GM18517 (cell line): ENCODE measurements around the gene TRIM10.
"Not testable (repeated sequence)": the region's sequence is repeated elsewhere in the genome, so short reads cannot be mapped to it uniquely, and the experiment has no call there.

Experiments used
- ATAC-seq: cut with Tn5 transposase; IDR thresholded peaks from one replicate; pipeline ENCODE4 v1.9.1; 2021; ENCODE audit warnings: mild to moderate bottlenecking, moderate library complexity; ENCODE audit not compliant: unreplicated experiment

TRIM10 gene

DNA sequence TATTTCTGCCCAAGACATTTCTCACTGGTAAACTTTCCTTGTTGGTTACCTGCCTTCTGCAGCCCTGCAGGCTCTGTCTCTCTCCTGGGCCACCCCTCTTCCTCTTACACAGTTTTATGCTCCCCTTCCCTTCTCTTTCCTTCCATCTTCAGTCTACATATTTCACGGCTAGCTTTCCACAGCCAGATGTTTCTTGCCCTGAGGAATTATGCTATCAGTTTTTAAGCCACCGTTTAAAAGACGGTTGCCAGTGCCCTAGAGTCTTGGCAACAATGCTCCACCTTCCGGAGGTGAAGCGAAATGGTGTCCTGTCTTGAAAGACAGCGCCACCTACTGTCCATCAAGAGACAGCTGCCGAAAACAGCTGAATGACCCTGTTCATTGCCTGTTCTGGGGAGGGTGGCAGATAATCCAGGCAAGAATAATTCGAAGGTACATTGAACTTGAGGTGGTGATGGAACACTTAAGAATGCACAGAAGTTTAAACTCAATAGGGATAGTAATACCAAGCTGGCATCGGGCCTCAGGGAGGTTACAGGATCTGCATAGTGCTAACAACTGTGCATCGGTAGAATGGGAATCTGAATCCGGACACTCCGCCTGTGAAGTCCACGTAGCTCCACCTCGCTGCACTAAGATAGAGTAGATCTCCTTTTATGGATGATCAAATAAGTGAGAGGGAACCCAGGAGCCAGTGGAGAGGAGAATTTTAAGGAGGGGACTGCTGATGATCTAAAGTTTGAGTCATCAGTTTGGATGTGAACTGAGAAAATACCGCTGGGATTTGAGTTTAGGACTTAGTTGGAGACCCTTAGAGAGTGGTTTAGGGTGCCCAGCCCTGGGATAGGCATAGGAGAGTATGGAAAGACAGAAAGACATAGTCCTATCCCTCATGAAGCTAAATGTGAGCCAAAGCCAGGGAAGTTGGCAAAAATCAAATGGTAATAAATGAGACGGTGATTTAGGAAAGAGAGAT, 29.8 kb downstream of the TRIM10 start:
- peak; percentile 70 for ATAC-seq

DNA sequence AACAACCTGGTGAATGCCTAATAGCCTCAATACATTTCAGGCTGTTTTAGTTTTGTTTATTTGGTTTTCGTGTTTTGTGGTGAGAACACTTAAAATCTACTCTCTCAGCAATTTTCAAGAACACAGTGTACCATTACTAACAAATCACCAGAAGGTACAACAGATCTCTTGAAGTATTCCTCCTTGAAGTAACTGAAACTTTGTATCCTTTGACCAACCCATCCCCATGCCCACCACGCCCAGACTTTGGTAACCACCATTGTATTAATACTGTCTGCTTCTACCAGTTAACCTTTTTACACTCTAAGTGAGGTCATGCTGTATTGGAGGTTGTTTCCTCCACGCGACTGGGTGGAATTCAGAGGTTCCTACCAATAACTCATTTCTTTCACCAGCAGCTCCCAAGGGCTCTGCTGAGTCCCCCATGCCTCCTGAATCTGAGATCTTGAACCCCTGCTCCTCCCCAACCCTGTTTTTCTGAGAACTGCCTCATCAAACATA, 30.8 kb downstream of the TRIM10 start:
- ATAC-seq, result no peak

DNA sequence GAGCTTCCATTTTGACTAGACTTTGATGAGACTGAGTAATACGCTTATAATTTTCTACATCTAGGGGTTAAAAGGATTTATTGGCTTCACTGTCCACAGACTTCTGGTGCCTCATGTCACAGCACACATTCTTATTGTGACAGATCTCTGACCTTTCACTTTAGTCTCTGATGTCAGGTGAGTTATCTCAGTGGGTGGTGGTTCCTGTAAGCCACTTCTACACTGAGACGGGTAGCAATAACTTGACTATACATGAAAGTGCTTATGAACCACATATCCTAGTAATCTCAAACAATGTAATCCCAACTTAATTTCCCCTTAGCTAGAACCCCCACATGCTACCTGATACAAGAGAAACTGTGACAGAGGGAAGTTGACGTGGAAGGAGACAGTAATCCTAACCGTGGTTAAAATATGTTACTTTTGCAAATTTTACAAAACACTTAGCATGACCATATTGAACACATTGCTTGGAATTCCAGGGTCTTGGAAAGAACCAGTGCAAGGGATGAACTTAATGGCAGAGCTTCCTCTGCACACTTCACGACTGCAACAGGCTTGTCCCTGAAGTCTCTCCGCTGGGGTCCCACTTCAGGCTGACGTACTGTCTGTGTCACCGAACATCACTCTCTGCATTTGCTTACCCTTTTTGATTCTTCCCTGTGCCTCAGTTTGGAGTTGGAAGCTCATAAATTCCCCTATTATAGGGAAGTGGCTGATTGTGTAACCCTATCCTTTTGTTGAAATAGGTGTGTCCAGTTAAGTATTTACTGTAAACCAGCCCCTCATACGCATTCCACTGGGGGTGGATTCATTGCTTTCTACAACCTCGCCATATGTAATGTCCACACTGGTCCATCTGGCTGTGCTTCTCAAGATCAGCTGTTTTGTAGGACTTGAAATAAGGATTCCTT, 31.5 kb downstream of the TRIM10 start:
- ATAC-seq, result no peak

DNA sequence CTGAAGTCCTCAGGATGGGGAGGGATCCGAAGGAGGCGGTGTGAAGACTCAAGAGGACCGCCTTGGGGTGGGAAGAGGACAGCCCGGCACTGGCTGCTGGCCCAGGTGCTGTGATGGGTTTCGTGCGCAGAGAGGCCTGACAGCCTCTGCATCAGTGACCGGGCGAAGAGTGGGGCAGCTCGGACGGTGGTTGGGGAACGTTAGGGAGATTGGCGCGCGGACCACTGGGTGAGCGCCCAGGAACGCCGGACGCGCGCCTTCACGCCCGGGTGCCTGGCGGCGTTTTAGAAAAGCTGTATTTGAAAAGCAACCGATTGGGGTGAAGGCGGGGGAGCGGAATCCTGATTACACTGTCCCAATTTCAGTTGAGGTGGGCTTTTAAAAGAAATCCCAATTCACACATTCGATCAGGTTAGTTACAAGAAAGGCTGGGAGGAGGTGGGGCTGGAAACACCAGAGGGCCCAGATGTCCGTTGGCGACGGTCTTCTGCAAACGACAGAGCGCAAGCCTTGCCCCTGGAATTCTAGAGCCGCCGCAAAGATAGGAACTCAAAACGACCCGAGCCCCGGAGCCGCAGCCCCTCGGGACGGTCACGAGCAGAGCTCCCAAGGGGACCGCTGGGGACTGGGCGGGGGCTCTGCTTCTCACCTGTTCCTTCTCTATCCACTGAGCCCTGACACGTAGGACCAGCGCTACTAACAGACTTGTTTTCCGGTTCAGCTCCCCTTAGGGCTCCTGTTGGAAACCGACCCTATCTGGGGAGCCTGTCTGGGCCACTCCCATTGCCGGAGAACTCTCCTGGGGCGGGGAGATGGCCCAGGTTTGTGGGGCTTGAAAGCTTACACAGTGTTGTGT, 33.5 kb downstream of the TRIM10 start:
- no peak for ATAC-seq

DNA sequence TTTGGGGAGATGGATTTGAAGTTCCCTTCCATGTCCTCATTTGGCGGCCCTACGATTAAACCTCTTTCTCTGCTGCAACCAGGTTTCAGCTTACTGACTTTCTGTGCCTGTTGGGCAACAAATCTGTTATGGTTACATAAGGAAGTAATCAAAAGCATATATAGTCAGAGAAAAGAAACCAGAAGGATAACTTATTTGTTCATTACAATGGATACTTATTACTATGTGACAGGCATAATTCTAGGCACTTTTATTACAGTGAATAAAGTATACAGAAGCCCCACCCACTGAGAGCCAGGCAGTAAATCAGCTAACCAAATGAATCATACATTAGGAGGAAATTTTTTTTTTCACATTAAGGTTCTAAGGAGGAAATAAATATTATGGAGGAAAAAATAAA, 38.5 kb downstream of the TRIM10 start:
- ATAC-seq, result no peak

DNA sequence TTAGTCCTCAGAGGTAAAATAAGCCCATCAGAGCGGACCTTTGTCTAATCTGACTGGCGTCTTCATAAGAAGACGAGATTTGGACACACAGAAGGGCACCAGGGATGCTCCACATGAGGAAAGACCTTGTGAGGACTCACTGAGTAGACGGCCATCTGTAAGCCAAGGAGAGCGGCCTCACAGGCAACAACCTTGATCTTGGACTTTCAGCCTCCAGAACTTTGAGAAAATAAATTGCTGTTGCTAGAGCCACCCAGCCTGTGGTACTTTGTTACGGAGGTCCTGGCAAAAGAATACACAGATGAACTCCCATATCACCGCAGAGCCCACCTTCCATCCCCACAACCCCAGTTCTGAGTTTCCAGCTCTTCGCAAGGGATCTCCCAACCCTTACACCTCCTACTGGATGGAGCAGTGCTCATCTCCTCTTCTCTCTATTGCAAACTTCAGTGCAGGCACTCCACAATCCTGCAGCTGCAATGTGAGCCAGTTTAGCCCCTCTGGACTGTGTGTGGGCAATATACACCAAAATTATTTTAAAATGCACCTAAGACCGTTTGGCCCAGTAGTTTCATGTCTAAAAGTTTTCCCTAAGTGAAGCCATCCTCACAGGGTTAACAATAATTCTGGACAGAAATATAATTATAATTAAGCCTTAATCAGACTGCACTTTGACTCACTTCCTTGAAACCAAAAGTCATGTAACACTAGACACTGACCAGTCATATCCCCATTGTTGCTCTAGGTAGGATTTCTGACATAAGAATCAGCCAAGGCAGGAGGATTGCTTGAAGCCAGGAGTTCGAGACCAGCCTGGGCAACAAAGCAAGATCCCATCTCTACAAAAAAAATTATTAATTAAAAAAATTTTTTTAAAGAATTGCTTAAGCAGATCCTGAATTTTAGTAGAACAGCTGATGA, 39.3 kb downstream of the TRIM10 start:
- no peak for ATAC-seq

DNA sequence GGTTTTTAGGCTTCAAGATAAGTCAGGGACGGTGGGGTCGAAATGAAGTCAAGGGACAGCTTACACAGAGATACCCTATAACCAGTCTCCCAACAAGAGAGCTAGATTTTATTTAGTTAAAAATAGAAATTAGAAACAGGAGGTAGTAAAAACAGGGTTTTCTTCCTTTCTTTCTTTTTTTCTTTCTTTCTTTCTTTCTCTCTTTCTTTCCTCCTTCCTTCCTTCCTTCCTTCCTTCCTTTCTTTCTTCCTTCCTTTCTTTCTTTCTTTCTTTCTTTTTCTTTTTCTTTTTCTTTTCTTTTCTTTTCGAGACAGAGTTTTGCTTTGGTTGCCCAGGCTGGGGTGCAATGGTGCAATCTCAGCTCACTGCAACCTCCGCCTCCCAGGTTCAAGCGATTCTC, 42.3 kb downstream of the TRIM10 start:
- ATAC-seq, result not testable (repeated sequence)

DNA sequence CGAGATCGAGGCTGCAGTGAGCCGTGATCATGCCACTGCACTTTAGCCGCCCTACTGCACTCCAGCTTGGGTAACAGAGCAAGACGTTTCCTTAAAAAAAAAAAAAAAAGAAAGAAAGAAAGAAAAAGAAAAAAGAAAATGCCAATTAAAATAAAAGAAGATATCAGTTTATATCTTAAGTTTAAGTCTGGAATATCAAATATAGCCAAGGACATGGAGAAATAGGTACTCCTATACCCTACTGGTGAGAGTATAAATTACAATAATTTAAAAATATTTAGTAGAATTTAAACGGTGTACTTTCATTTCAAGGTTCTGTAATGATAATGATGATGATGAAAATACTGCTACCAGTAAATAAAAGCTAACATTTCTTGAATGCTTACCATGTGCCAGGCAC, 44.3 kb downstream of the TRIM10 start:
- ATAC-seq, result no peak

DNA sequence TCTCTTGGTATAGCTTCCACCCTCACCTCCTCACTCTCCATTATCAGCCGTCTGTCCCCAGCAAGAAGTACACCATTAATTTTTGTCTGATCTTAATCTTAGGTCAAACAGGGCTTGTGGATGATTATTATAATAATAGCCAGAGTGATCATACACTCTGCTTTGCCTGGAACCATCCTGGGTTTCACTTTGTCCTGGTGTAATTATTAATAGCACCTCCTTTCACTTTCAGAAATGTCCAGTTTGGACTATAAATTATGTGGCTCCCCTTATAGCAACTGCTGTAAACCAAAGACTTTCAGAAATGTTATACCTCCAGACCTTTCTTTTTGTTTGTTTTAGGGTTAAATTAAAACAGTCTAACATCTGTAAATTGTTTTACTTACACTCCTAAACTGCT, 47.2 kb downstream of the TRIM10 start:
- ATAC-seq, result no peak

DNA sequence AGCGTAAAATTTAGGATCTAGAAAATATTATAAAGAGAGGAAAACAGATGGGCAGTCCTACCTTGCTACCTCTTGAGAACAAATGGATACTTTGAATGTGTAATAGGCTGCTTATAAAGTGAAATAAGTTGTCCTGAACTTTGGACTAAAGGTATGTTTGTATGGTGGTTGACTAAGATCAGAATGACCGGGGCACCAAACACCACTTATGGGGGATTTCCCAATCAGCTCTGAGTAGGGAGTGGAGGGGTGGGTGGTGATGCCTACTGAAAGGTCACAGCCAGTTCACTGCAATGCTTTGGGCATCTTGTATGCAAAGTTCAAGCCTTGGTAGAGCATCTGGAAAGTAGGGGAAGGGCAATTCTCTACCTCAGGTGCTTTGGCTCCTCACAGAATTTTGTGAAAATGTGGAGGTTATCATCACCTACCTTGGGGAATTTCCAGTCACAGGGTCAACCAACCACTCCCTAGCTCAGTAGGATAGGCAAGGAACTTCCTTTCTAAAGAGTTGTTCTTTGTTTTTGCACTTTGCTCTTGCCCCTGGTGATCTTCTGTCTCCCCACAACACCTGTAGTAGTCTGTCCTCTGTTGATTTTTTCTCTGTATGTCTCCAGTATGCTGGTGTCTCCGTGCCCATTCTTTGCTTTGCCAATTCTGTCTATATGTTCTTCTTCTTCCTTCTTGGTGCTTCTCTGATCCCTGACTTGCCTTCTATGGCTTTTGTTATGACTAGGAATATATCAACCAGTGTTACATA, 47.8 kb downstream of the TRIM10 start, which contains the start of gene TRIM31:
TRIM31 (minus strand) TSS at position 88 of the 757 bp plus-strand sequence. CDS start 285 bp downstream, outside the sequence.
- ATAC-seq, result peak; percentile 70

DNA sequence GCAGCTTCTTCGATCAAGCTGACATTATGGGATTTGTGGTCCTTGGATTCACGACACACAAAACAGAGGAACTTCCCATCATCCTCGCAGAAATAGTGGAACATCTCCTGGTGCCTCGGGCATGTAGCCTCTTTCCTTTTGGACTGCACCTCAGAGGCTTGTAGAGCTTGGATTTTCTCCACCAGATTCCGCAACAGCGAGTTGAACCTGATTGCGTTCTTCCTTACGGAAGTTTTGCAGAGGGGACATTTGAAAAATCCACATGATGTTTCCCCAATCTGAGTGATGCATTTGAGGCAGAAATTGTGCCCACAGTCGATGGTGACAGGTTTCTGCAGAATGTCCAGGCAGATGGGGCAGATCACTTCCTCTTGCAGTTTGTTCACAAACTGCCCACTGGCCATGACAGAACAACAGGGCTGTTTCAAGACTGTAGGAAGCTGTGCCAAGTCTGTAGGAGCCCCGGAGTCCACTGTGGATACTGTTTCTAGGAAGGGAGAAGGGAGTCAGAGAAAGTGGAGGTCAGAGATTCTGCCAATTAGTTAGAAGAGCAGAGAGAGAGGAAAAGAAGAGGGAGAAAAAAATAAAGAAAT, 48.5 kb downstream of the TRIM10 start:
- no peak for ATAC-seq

DNA sequence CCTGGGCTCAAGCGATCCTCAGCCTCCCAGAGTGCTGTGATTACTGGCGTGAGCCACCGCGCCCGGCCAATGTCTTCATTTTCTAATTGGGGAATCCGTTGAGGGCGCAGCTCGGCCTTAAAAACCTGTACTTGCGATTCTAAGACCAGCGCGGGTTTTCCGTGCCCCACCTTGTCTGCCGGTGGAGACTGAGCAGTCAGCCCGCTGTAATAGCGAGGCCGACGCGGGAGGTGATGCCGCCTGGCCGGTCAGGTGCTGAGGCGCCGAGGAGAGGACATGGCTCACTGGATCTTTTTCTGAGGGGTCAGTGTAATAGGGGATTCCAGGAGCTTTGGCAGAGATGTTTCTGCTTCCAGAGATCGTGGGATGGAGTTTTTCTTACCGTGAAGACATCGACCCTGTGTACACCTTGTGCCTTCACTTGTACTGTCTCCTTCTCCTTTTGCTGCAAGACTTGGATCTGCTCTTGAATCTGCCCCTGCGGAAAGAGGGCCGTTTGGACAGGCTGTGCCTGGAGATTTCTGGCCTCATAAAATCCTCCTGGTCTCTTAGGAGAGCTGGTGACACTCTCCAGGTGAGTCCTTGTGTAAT, 49.6 kb downstream of the TRIM10 start:
- ATAC-seq, result no peak

DNA sequence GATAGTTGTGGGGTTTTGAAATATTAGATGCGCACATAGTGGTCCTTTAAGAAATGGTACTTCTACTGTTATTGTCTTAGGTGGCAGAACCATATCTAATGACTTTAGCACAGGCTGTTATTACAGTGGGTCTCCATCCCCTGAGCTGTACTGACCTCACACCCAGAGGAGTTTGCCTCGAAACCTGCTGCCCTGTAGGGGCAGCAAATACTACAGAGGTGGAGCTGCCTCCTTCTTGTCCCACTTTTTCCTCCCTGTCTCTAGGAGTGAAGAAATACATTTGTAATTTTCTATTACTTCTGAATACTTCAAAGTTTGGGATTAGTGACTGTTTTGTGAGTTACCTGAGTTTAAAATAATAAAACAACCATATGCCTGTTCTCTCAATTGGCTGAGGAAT, 56.4 kb downstream of the TRIM10 start:
- ATAC-seq, result no peak

DNA sequence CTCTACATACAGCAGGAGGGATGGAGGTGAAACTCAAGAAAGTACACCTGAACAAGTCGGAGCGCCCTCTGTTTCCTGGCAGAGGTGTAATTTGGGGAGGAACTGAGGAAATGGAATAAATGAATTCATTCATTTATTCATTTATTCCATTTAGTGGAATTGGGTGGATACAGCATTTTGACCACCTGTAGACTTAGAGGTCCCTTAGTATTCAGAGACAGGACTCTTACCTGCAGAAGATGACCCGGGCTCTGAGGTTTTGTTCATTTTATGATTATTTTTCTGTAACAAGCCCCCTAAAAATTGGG, 57.2 kb downstream of the TRIM10 start:
- ATAC-seq, result no peak

DNA sequence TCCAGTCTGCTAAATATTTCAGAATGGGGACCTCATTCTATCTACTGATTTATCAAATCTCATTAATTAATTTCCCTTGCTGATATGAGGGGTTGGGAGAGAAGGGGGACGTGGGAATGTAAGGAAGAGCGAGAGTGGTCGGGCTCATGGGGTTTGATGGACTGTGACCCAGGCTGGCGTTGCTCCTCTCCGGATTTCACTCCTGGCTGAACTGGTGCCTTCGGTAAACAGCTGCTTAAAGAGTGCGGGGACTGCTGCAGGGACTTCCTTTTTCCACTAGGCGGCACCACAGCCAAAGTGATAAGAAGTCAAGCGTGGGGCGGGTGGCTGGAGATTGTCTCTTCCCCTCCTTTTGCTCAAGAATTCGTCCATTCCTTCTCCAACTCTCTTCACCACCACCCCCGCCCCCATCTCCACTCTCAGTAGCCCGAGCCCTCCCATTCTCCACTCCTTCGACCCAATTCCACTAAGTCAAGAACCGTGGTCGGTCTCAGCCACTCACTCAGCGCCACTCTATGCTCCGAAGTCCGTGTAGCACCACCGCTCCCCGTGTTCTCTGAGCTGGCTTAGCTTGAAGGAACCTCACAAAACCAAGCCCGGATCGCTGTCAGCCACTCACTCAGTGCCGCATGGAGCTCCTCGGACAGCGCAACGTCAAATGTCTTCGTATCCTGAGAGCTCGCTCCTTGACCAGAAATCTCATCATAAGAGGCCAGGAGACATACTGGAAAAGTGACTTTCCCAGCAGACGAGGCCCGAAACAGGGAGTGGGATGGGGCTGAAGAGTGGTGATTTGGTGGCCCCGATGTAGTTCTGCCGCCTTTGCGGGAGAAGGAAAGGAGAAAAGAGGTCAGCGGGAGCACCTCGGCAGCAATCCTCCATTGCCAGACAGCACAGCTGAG, 57.8 kb downstream of the TRIM10 start:
- ATAC-seq, result no peak

DNA sequence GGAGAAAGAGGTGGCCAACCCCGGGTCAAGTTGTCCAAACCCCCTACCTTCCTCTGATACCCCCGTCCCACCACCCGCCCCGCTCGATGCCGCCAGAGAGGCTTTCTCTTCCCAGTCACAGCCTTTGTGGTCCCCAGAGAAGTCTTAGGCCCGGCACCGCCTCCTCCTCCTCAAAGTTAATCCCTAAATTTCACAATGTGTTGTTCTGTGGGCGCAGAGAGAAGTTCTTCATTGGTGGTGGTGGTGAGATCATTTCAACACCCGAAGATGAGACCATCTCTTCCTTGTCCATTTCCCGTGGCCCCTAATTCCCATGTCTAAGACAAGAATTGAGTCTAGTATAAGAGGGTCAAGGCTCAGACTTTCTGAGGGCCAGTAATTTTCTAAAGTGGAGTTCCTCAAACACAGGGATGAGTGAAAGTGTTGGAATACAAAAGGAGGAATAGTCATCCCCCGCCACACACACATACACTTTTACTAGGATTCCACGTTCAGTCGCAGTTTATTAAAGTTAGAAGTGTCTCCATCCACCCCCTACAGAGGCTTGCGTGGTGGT, 58.5 kb downstream of the TRIM10 start:
- no peak for ATAC-seq
